HCT116 (cell line): ENCODE results near the gene MAST4. TPM values are rescaled to one million over a fixed set of nuclear protein-coding genes. Genes with fewer than 3 reads are reported as not detected.

Source experiments
- ATAC-seq: fragments of 200-7000 bp; cut with Tn5 transposase; 2 replicates; pipeline ENCODE4 v1.9.1; 2020; ENCODE audit warnings: mild to moderate bottlenecking, moderate library complexity
- BruUV-seq: library from RNA; stranded (reverse); fragments of 400-500 nt; replicated peaks from 2 replicates; lab custom pipeline; 2021; lab: Mats Ljungman, UMichigan
- CTCF ChIA-PET: fragments of 300-600 bp; sonication (Branson Sonifier 250); formaldehyde crosslinking; loops from one replicate; lab custom pipeline; 2021; ENCODE audit warnings: antibody characterized with exemption; lab: Charles Lee
- POLR2A ChIA-PET: fragments of 300-600, 350-600 bp; sonication (Branson Sonifier 250); formaldehyde crosslinking; loops from one replicate; lab custom pipeline; 2021; ENCODE audit warnings: antibody characterized with exemption; lab: Charles Lee
- RAD21 ChIA-PET, 2 experiments: fragments of 300-600 bp; sonication (Branson Sonifier 250); formaldehyde crosslinking; loops; one replicate each; lab custom pipeline; 2023; ENCODE audit warnings: low total read pairs in 2 of 2; ENCODE audit not compliant: uncharacterized antibody in 2 of 2, unreplicated experiment in 2 of 2, low non-redundant PET in 1 of 2; lab: Charles Lee
- DNase-seq: peaks from one replicate; pipeline ENCODE4 v3.0.0-alpha.2; 2010; ENCODE audit warnings: low read depth, low spot score
- H2AFZ ChIP-seq: fragments of 200-600 bp; shearing (Covaris generic), sonication (generic); 2 replicates; pipeline ENCODE4 v1.6.1; 2017; ENCODE audit warnings: low read depth, mixed run types, mixed read lengths, antibody characterized with exemption, low read length; ENCODE audit not compliant: poor library complexity, severe bottlenecking
- H3K27ac ChIP-seq: 2 replicates; pipeline ENCODE4 v1.5.1; 2012; ENCODE audit warnings: low read depth, low read length
- H3K27me3 ChIP-seq: fragments of 200-600 bp; sonication (generic); 2 replicates; pipeline ENCODE4 v1.6.1; 2016; ENCODE audit warnings: mixed run types, low read length, mixed read lengths; ENCODE audit not compliant: insufficient read depth
- H3K36me3 ChIP-seq, 2 experiments: fragments of 200-500 bp in 1 of 2; fragments of 200-600 bp in 1 of 2; sonication (Bioruptor generic) in 1 of 2; sonication (generic) in 1 of 2; 2 replicates each; pipeline versions ENCODE4 v1.5.1 to v1.6.1; 2014 to 2016; ENCODE audit warnings: low read length in 2 of 2, inconsistent platforms in 1 of 2, mixed read lengths in 1 of 2, mixed run types in 1 of 2; ENCODE audit not compliant: insufficient read depth in 2 of 2, control insufficient read depth in 1 of 2
- H3K4me1 ChIP-seq, 2 experiments: fragments of 200-600 bp in 1 of 2; sonication (generic) in 1 of 2; 2 replicates each; pipeline versions ENCODE4 v1.5.1 to v1.6.1; 2012 to 2017; ENCODE audit warnings: low read length in 2 of 2, inconsistent platforms in 1 of 2, mild to moderate bottlenecking in 1 of 2, mixed read lengths in 1 of 2, mixed run types in 1 of 2, moderate library complexity in 1 of 2; ENCODE audit not compliant: insufficient read depth in 2 of 2, control insufficient read depth in 1 of 2
- H3K4me2 ChIP-seq: fragments of 200-600 bp; sonication (generic); 2 replicates; pipeline ENCODE4 v1.6.1; 2017; ENCODE audit warnings: mixed run types, low read length, mixed read lengths
- H3K4me3 ChIP-seq, 2 experiments: fragments of 200-600 bp in 1 of 2; sonication (generic) in 1 of 2; replicated peaks in 1 of 2; 2 replicates each; pipeline ENCODE4 v1.5.1; 2011 to 2016; ENCODE audit warnings: low read length in 2 of 2, control low read depth in 1 of 2, low read depth in 1 of 2, mild to moderate bottlenecking in 1 of 2, mixed read lengths in 1 of 2, mixed run types in 1 of 2
- H3K79me2 ChIP-seq: fragments of 200-600 bp; sonication (generic); 2 replicates; pipeline ENCODE4 v1.6.1; 2017; ENCODE audit warnings: mild to moderate bottlenecking, mixed run types, low read length, moderate library complexity, mixed read lengths; ENCODE audit not compliant: insufficient read depth
- H3K9ac ChIP-seq: fragments of 200-600 bp; sonication (generic); 2 replicates; pipeline ENCODE4 v1.6.1; 2016; ENCODE audit warnings: low read length, mixed read lengths
- H3K9me2 ChIP-seq: fragments of 200-600 bp; sonication (generic), shearing (Covaris generic); 2 replicates; pipeline ENCODE4 v1.6.1; 2017; ENCODE audit warnings: mixed run types, mild to moderate bottlenecking, moderate library complexity; ENCODE audit not compliant: insufficient read depth
- H3K9me3 ChIP-seq, 2 experiments: fragments of 200-500 bp in 1 of 2; fragments of 200-600 bp in 1 of 2; sonication (Bioruptor generic) in 1 of 2; sonication (generic) in 1 of 2; 2 replicates each; pipeline ENCODE4 v1.6.1; 2014 to 2017; ENCODE audit warnings: low read length in 2 of 2, mixed read lengths in 2 of 2, inconsistent platforms in 1 of 2, low read depth in 1 of 2, mild to moderate bottlenecking in 1 of 2, mixed run types in 1 of 2, moderate library complexity in 1 of 2; ENCODE audit not compliant: control insufficient read depth in 1 of 2, insufficient read depth in 1 of 2
- H4K20me1 ChIP-seq: fragments of 200-600 bp; sonication (generic), shearing (Covaris generic); 2 replicates; pipeline ENCODE4 v1.6.1; 2017; ENCODE audit warnings: mixed run types, mild to moderate bottlenecking, moderate library complexity; ENCODE audit not compliant: insufficient read depth
- ELF1 ChIP-seq: IDR thresholded peaks from 2 replicates; pipeline ENCODE4 v1.6.1; 2012; ENCODE audit warnings: low read depth, borderline replicate concordance
- EZH2phosphoT487 ChIP-seq: fragments of 200-600 bp; IDR thresholded peaks from 2 replicates; pipeline ENCODE4 v1.6.1; 2018; ENCODE audit warnings: antibody characterized with exemption, borderline replicate concordance
- FOSL1 ChIP-seq: IDR thresholded peaks from 2 replicates; pipeline ENCODE4 v1.6.1; 2012; ENCODE audit warnings: low read depth
- JUND ChIP-seq: IDR thresholded peaks from 2 replicates; pipeline ENCODE4 v1.6.1; 2012
- POLR2A ChIP-seq: IDR thresholded peaks from 2 replicates; pipeline ENCODE4 v1.7.0; 2011; ENCODE audit warnings: borderline replicate concordance; ENCODE audit not compliant: insufficient read depth, insufficient read length; ENCODE audit errors: extremely low read depth
- POLR2AphosphoS5 ChIP-seq: IDR thresholded peaks from 2 replicates; pipeline ENCODE4 v1.6.1; 2011; ENCODE audit warnings: mild to moderate bottlenecking, low read depth, low read length, moderate library complexity
- RAD21 ChIP-seq: IDR thresholded peaks from 2 replicates; pipeline ENCODE4 v1.6.1; 2012; ENCODE audit warnings: low read depth, mild to moderate bottlenecking
- SIN3A ChIP-seq: IDR thresholded peaks from 2 replicates; pipeline ENCODE4 v1.6.1; 2012; ENCODE audit warnings: low read depth
- SRF ChIP-seq: IDR thresholded peaks from 2 replicates; pipeline ENCODE4 v1.6.1; 2012; ENCODE audit warnings: low read depth
- ZNF274 ChIP-seq: fragments of 200-500 bp; sonication (Bioruptor generic); IDR thresholded peaks from 2 replicates; pipeline ENCODE4 v1.6.1; 2014; ENCODE audit warnings: mild to moderate bottlenecking, low read depth, low read length, inconsistent platforms
- intact Hi-C: fragments of 100-400 bp; cut with micrococcal nuclease; formaldehyde crosslinking; loops from 2 replicates; pipeline ENCODE4 v1.10.0; 2022
- total RNA-seq: library from RNA; stranded (reverse); gene quantifications from one replicate; pipeline ENCODE4 v1.2.1, GENCODE V29; 2021; ENCODE audit not compliant: unreplicated experiment
- TF ChIP-seq, protein P1 (sequence below), 3 experiments: fragments of 200-600 bp in 1 of 3; sonication (generic) in 1 of 3; IDR thresholded peaks in 2 of 3; conservative IDR thresholded peaks in 1 of 3; 2 replicates each; pipeline ENCODE4 v1.5.1; 2012 to 2017; ENCODE audit warnings: low read depth in 2 of 3, low read length in 2 of 3, antibody characterized with exemption in 1 of 3, borderline replicate concordance in 1 of 3, control low read depth in 1 of 3, mild to moderate bottlenecking in 1 of 3, mixed read lengths in 1 of 3, mixed run types in 1 of 3, moderate library complexity in 1 of 3; ENCODE audit not compliant: insufficient read depth in 1 of 3
- TF ChIP-seq, protein P2 (sequence below): IDR thresholded peaks from 2 replicates; pipeline ENCODE4 v1.6.1; 2012

MAST4 gene
- total RNA-seq, 1 experiment from 2014 or later = 1.1 TPM

DNA sequence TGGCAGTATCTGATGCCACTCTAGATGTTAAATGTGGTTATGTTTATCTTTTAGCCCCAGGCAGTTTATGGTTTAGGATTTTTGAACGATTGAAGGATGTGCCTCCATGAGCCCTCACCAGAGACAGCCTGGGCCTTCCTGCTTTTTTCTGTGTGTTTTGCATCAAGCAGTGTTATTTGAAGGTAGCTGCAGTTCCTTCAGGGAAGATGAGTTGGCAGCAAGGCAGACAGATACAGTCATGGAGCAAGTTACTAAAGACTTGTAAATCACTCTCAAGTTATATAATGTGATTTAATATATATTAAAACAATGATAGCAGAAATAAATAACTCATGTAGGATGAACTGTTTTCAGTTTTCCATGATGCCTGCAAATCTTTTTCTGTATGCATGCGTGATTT is 395.6 kb downstream of the MAST4 start:
- TF ChIP-seq, protein P1, sequence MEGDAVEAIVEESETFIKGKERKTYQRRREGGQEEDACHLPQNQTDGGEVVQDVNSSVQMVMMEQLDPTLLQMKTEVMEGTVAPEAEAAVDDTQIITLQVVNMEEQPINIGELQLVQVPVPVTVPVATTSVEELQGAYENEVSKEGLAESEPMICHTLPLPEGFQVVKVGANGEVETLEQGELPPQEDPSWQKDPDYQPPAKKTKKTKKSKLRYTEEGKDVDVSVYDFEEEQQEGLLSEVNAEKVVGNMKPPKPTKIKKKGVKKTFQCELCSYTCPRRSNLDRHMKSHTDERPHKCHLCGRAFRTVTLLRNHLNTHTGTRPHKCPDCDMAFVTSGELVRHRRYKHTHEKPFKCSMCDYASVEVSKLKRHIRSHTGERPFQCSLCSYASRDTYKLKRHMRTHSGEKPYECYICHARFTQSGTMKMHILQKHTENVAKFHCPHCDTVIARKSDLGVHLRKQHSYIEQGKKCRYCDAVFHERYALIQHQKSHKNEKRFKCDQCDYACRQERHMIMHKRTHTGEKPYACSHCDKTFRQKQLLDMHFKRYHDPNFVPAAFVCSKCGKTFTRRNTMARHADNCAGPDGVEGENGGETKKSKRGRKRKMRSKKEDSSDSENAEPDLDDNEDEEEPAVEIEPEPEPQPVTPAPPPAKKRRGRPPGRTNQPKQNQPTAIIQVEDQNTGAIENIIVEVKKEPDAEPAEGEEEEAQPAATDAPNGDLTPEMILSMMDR (IDR thresholded peaks at IDR 0.05 in 2 of 3, conservative IDR thresholded peaks at IDR 0.05 in 1 of 3; ENCODE audit: borderline replicate concordance in 1 of 3, insufficient read depth in 1 of 3, low read depth in 2 of 3, low read length in 2 of 3) = no peak
- no peak for TF ChIP-seq JUND
- no peak for TF ChIP-seq ZNF274
- TF ChIP-seq, protein P2, sequence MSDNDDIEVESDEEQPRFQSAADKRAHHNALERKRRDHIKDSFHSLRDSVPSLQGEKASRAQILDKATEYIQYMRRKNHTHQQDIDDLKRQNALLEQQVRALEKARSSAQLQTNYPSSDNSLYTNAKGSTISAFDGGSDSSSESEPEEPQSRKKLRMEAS = no peak
- TF ChIP-seq RAD21 = no peak
- TF ChIP-seq EZH2phosphoT487 = no peak
- Histone ChIP-seq H3K9me2 (no peaks in the 10 kb centered on the region), H3K9me3 (no peaks in the 10 kb centered on the region), H3K9ac (no peak overlapping the region), H3K27ac (no peak overlapping the region), H4K20me1 (no peaks in the 10 kb centered on the region), H3K4me3 (no peak overlapping the region), H3K79me2 (no peaks in the 10 kb centered on the region), H3K36me3 (no peaks in the 10 kb centered on the region), H3K4me2 (no peak overlapping the region), H3K4me1 (no peaks in the 10 kb centered on the region), H3K27me3 (peaks cover 33% of the 10 kb centered on the region), H2AFZ (no peak overlapping the region)
- ChIA-PET POLR2A (no interaction called here), CTCF (no interaction called here), RAD21 (no interaction called here)
- DNase-seq (no peak), ATAC-seq (no peak)
- no TSS peak for BruUV-seq
- intact Hi-C loops = no loop called here

DNA sequence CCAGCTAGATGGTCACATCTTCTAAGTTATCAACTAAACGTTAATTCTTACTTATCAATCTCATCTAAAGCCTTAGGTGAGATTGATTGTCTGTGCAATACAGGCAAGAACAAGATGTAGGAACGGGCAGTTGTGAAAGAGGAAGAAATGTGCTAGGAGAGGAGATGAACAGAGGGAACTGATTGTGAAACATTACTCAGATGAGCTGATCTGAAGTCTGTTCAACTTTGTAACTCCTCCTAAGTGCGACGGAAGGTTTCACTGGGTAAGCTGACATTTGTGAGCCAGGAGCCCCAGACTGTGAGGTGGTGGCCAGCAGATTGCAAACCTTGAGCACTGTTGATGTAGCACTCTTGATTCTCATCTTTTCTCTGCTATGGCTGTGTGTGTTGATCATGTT is 396.4 kb downstream of the MAST4 start:
- Histone ChIP-seq H3K4me1 (no peaks in the 10 kb centered on the region), H3K27ac (no peak overlapping the region), H3K36me3 (no peaks in the 10 kb centered on the region), H4K20me1 (no peaks in the 10 kb centered on the region), H3K9me2 (no peaks in the 10 kb centered on the region), H3K4me3 (no peak overlapping the region), H3K27me3 (peaks cover 33% of the 10 kb centered on the region), H3K79me2 (no peaks in the 10 kb centered on the region), H2AFZ (no peak overlapping the region), H3K9ac (no peak overlapping the region), H3K9me3 (no peaks in the 10 kb centered on the region), H3K4me2 (no peak overlapping the region)
- ChIA-PET RAD21 (no interaction called here), POLR2A (no interaction called here), CTCF (no interaction called here)
- ATAC-seq (no peak), DNase-seq (no peak)
- TF ChIP-seq, protein P1 (IDR thresholded peaks at IDR 0.05 in 2 of 3, conservative IDR thresholded peaks at IDR 0.05 in 1 of 3; ENCODE audit: borderline replicate concordance in 1 of 3, insufficient read depth in 1 of 3, low read depth in 2 of 3, low read length in 2 of 3) = no peak
- TF ChIP-seq FOSL1 (no peak), ELF1 (no peak), SRF (no peak), SIN3A (no peak), POLR2A (no peak), POLR2AphosphoS5 (no peak), EZH2phosphoT487 (no peak)
- TF ChIP-seq, protein P2 = no peak
- BruUV-seq = no TSS peak
- intact Hi-C loops = no loop called here
